Neural progenitor cell (in vitro differentiated cells): ENCODE data around the gene C10orf67. TPM values are rescaled to one million over a fixed set of nuclear protein-coding genes. Genes with fewer than 3 reads are reported as not detected.

Experiments
- DNase-seq: peaks from one replicate; pipeline ENCODE4 v3.0.0-alpha.2; 2016; ENCODE audit warnings: low spot score
- H2AFZ ChIP-seq: fragments of 200-600 bp; sonication (generic); replicated peaks from 2 replicates; pipeline ENCODE4 v1.6.1; 2016; ENCODE audit warnings: antibody characterized with exemption
- H3F3A ChIP-seq: fragments of 200-600 bp; sonication (generic); 2 replicates; pipeline ENCODE4 v1.6.1; 2016; ENCODE audit warnings: antibody characterized with exemption, low read depth
- H3K27ac ChIP-seq: fragments of 200-600 bp; sonication (generic); 2 replicates; pipeline ENCODE4 v1.5.1; 2016; ENCODE audit warnings: mild to moderate bottlenecking
- H3K27me3 ChIP-seq: fragments of 200-600 bp; sonication (generic); 2 replicates; pipeline ENCODE4 v1.6.1; 2016; ENCODE audit warnings: mild to moderate bottlenecking, moderate library complexity
- H3K36me3 ChIP-seq: fragments of 200-600 bp; sonication (generic); 2 replicates; pipeline ENCODE4 v1.5.1; 2016
- H3K4me1 ChIP-seq: fragments of 200-600 bp; sonication (generic); 2 replicates; pipeline ENCODE4 v1.6.1; 2016; ENCODE audit warnings: mixed run types
- H3K4me2 ChIP-seq: fragments of 200-600 bp; sonication (generic); 2 replicates; pipeline ENCODE4 v1.6.1; 2016
- H3K4me3 ChIP-seq: fragments of 200-600 bp; sonication (generic); 2 replicates; pipeline ENCODE4 v1.5.1; 2016
- H3K79me2 ChIP-seq: fragments of 200-600 bp; sonication (generic); 2 replicates; pipeline ENCODE4 v1.6.1; 2016; ENCODE audit warnings: low read depth
- H3K9ac ChIP-seq: fragments of 200-600 bp; sonication (generic); 2 replicates; pipeline ENCODE4 v1.6.1; 2016
- H3K9me3 ChIP-seq: fragments of 200-600 bp; sonication (generic); 2 replicates; pipeline ENCODE4 v1.5.1; 2016; ENCODE audit warnings: low read depth
- H4K20me1 ChIP-seq: fragments of 200-600 bp; sonication (generic); 2 replicates; pipeline ENCODE4 v1.6.1; 2016; ENCODE audit warnings: low read depth
- H3K27ac Mint-ChIP-seq: 3 replicates; pipeline ENCODE4 v1.8.0; 2021; ENCODE audit warnings: mixed read lengths
- H3K27me3 Mint-ChIP-seq: 2 replicates; pipeline ENCODE4 v1.8.0; 2022; ENCODE audit warnings: low read depth, mild to moderate bottlenecking, inconsistent platforms, moderate library complexity, mixed read lengths; ENCODE audit not compliant: insufficient read depth
- H3K36me3 Mint-ChIP-seq: 3 replicates; pipeline ENCODE4 v1.8.0; 2021; ENCODE audit warnings: mixed read lengths
- H3K4me1 Mint-ChIP-seq: 3 replicates; pipeline ENCODE4 v1.8.0; 2021; ENCODE audit warnings: mixed read lengths
- H3K4me3 Mint-ChIP-seq: 3 replicates; pipeline ENCODE4 v1.8.0; 2021; ENCODE audit warnings: mild to moderate bottlenecking, moderate library complexity, mixed read lengths
- H3K9me3 Mint-ChIP-seq: 3 replicates; pipeline ENCODE4 v1.8.0; 2020; ENCODE audit warnings: mixed read lengths
- EZH2 ChIP-seq: fragments of 200-600 bp; sonication (generic); IDR thresholded peaks from 2 replicates; pipeline ENCODE4 v1.6.1; 2017; ENCODE audit warnings: antibody characterized with exemption, mild to moderate bottlenecking, moderate library complexity
- EZH2phosphoT487 ChIP-seq: fragments of 200-600 bp; sonication (generic); IDR thresholded peaks from 2 replicates; pipeline ENCODE4 v1.6.1; 2017; ENCODE audit warnings: antibody characterized with exemption
- total RNA-seq: library from RNA; depleted of rRNA; stranded (reverse); fragments of >200 nt; gene quantifications from 2 replicates; pipeline ENCODE4 v1.2.3, GENCODE V29; 2015; ENCODE audit warnings: low replicate concordance
- TF ChIP-seq, protein P1 (sequence below): fragments of 200-600 bp; sonication (generic); IDR thresholded peaks from 2 replicates; pipeline ENCODE4 v1.5.1; 2017; ENCODE audit warnings: antibody characterized with exemption, mild to moderate bottlenecking

C10orf67 gene
- total RNA-seq, 1 donor from 2014 or later = not detected

DNA sequence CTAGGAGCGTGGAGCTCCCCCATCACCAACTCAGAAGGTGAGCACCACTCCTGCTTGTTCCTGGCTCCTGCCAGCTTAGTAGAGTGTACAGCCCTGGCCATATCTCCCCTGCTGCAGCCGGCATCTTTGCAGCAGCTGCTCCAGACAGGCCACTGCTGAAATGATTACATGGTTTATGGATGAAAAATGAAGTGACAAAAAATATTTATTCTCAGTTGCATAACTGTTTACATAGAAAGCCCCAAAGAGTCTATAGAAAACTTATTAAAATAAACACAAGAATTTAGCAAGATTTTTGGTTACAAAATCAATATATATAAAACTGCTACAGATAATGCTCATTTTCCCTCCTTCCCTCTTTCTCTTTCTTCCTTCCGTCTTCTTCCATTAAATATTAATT is 27.2 kb downstream of the C10orf67 start:
- Histone ChIP-seq H3K36me3 (no peaks in the 10 kb centered on the region), H3K27me3 (no peaks in the 10 kb centered on the region), H3K4me3 (no peak overlapping the region), H4K20me1 (no peaks in the 10 kb centered on the region), H3K4me1 (no peaks in the 10 kb centered on the region), H3K9ac (no peak overlapping the region), H3K79me2 (no peaks in the 10 kb centered on the region), H2AFZ (no peak overlapping the region), H3K27ac (no peak overlapping the region), H3K4me2 (no peak overlapping the region), H3F3A (no peaks in the 10 kb centered on the region), H3K9me3 (no peaks in the 10 kb centered on the region)
- no peak overlapping the region for H3K27ac Mint-ChIP-seq
- DNase-seq = no peak
- H3K27me3 Mint-ChIP-seq = peaks cover 3% of the 10 kb centered on the region
- no peak overlapping the region for H3K4me3 Mint-ChIP-seq
- TF ChIP-seq EZH2phosphoT487 = no peak
- TF ChIP-seq, protein P1, sequence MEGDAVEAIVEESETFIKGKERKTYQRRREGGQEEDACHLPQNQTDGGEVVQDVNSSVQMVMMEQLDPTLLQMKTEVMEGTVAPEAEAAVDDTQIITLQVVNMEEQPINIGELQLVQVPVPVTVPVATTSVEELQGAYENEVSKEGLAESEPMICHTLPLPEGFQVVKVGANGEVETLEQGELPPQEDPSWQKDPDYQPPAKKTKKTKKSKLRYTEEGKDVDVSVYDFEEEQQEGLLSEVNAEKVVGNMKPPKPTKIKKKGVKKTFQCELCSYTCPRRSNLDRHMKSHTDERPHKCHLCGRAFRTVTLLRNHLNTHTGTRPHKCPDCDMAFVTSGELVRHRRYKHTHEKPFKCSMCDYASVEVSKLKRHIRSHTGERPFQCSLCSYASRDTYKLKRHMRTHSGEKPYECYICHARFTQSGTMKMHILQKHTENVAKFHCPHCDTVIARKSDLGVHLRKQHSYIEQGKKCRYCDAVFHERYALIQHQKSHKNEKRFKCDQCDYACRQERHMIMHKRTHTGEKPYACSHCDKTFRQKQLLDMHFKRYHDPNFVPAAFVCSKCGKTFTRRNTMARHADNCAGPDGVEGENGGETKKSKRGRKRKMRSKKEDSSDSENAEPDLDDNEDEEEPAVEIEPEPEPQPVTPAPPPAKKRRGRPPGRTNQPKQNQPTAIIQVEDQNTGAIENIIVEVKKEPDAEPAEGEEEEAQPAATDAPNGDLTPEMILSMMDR = no peak
- TF ChIP-seq EZH2 = no peak
- H3K9me3 Mint-ChIP-seq = no peaks in the 10 kb centered on the region
- H3K36me3 Mint-ChIP-seq = no peaks in the 10 kb centered on the region
- peaks cover 16% of the 10 kb centered on the region for H3K4me1 Mint-ChIP-seq

DNA sequence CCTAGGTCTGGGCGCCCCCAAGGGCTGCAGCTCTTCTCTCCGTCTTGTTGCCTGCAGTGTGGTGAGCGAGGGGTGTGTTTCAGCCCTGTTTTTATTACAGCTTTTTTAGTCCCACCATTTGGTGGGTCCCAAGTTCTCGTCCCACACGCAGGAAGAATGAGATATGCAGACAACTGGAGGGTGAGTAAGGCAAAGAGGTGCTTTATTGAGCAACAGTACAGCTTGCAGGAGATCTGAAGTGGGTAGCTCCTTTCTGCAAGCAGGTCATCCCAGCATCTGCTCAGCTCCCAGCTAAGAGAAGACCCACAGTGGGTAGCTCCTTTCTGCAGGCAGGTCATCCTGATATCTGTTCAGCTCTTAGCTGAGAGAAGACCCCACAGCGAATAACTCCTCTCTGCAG is 28.2 kb downstream of the C10orf67 start:
- H3K36me3 Mint-ChIP-seq = no peaks in the 10 kb centered on the region
- H3K79me2 ChIP-seq = no peaks in the 10 kb centered on the region
- no peaks in the 10 kb centered on the region for H3K36me3 ChIP-seq
- no peak overlapping the region for H3K4me2 ChIP-seq
- H3F3A ChIP-seq = no peaks in the 10 kb centered on the region
- no peak overlapping the region for H3K9ac ChIP-seq
- TF ChIP-seq EZH2 = no peak
- H3K4me1 ChIP-seq = no peaks in the 10 kb centered on the region
- H3K27me3 Mint-ChIP-seq = peaks cover 3% of the 10 kb centered on the region
- no peak overlapping the region for H3K27ac ChIP-seq
- no peak overlapping the region for H2AFZ ChIP-seq
- no peak overlapping the region for H3K27ac Mint-ChIP-seq
- no peaks in the 10 kb centered on the region for H3K27me3 ChIP-seq
- H3K4me3 ChIP-seq = no peak overlapping the region
- no peak overlapping the region for H3K4me3 Mint-ChIP-seq
- no peaks in the 10 kb centered on the region for H3K9me3 ChIP-seq
- no peak for DNase-seq
- peaks cover 16% of the 10 kb centered on the region for H3K4me1 Mint-ChIP-seq
- no peaks in the 10 kb centered on the region for H3K9me3 Mint-ChIP-seq
- no peaks in the 10 kb centered on the region for H4K20me1 ChIP-seq

DNA sequence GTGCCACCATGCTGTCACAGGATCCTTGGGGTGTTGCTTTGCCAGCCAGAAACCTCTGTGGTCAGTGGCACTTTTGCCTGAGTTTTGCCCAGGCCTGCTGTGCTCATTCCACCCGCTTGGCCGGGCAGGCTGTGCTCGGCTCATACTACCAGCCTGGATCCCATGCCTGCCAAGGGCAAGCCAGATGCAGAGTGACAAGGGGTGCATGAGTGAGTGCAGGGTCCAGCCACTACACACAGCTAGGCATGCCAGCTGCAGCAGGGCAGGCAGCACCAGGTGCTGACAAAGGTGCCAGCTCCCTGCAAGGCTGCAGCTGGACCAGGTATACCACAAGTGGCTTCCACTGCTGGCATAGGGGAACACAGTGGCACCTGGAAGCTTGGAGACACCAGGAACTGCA is 28.6 kb downstream of the C10orf67 start:
- no peak for TF ChIP-seq EZH2
- TF ChIP-seq, protein P1 = no peak
- TF ChIP-seq EZH2phosphoT487 = no peak
- Histone ChIP-seq H3K27ac (no peak overlapping the region), H3K79me2 (no peaks in the 10 kb centered on the region)

DNA sequence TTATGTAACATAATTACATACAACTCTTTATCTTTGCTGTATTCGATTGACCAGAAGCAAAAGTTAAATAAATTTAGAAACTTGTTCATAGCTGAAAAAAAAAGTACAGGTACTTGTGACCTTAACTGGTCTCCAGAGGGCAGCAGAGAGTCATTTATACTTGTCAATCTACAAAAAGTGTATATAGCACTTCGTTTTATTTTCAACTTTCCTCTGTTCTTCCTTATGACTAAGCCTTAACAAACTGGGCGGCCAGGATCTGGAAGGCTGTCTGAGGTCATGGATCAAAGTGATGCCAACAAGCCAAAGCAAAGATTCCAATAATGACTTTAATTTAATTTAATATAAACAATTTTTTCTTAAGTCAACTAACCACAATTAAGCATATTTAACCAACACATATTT is 29.8 kb downstream of the C10orf67 start:
- Histone ChIP-seq H2AFZ (no peak overlapping the region), H3K9ac (no peak overlapping the region), H3K27me3 (no peaks in the 10 kb centered on the region), H3K4me2 (no peak overlapping the region), H3K27ac (no peak overlapping the region), H3K4me3 (no peak overlapping the region), H3K36me3 (no peaks in the 10 kb centered on the region), H3F3A (no peaks in the 10 kb centered on the region), H3K4me1 (no peaks in the 10 kb centered on the region), H4K20me1 (no peaks in the 10 kb centered on the region), H3K9me3 (no peaks in the 10 kb centered on the region), H3K79me2 (no peaks in the 10 kb centered on the region)
- TF ChIP-seq EZH2 (no peak), EZH2phosphoT487 (no peak)
- TF ChIP-seq, protein P1 = peak; percentile 79
- Mint-ChIP-seq H3K36me3 (no peaks in the 10 kb centered on the region), H3K9me3 (no peaks in the 10 kb centered on the region), H3K4me1 (peaks cover 13% of the 10 kb centered on the region), H3K4me3 (no peak overlapping the region), H3K27me3 (peaks cover 5% of the 10 kb centered on the region), H3K27ac (no peak overlapping the region)
- DNase-seq = peak; percentile 80

More for the DNA sequence above, 28.6 kb downstream of the C10orf67 start:
- Histone ChIP-seq H3K4me2 (no peak overlapping the region), H3K9ac (no peak overlapping the region), H3K4me1 (no peaks in the 10 kb centered on the region), H3K9me3 (no peaks in the 10 kb centered on the region), H2AFZ (no peak overlapping the region), H3K4me3 (no peak overlapping the region), H3K27me3 (no peaks in the 10 kb centered on the region), H3K36me3 (no peaks in the 10 kb centered on the region), H3F3A (no peaks in the 10 kb centered on the region), H4K20me1 (no peaks in the 10 kb centered on the region)
- Mint-ChIP-seq H3K27me3 (peaks cover 3% of the 10 kb centered on the region), H3K36me3 (no peaks in the 10 kb centered on the region), H3K4me1 (peaks cover 16% of the 10 kb centered on the region), H3K9me3 (no peaks in the 10 kb centered on the region), H3K4me3 (no peak overlapping the region), H3K27ac (no peak overlapping the region)
- DNase-seq = no peak
